Measurements from ENCODE around the gene GNA12.

The GNA12 gene

DNA sequence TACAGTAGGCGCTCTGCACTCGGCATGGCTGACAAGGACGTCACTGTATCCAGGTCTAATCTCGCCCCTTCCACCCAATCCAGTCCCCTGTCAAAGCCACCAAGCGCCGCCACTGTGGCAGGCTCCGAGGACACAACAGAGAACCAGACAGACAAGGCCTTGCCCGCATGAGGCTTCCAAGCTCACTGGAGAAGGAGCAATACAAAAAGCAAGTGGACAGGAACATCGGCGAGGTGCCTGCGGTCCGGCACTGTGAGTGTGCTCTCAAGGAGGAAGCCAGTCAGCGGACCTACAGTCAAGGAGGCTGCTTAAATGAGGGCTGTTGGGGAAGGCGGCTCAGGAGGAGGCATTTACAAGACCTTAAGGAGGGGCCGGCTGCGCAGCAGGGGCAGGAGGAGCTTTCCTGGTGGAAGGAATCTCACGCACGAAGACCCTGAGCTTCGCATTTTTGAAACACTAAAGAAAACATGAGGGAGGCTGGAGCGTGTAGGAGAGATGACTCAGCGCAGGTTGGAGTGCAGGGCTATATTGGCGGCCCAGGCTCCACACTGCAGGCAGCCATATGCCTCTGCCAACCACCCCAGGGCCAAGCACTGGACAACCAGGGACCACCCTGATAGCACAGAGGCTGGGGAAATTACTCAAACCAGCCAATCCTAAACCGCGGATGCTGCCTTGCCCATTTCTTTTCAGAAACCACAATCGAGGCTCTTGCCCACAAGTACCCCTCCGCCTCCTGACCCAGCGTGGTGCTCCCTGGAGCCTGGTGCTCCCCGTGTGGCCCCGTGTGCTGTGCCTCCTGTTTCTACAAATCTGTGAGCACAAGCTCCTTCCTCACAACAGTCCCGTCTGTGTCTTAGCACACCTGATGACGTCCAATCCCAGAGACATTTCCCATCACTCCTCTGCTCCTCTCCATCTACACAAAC lies 28.9 kb downstream of the GNA12 start:
- no peak for DNase-seq

DNA sequence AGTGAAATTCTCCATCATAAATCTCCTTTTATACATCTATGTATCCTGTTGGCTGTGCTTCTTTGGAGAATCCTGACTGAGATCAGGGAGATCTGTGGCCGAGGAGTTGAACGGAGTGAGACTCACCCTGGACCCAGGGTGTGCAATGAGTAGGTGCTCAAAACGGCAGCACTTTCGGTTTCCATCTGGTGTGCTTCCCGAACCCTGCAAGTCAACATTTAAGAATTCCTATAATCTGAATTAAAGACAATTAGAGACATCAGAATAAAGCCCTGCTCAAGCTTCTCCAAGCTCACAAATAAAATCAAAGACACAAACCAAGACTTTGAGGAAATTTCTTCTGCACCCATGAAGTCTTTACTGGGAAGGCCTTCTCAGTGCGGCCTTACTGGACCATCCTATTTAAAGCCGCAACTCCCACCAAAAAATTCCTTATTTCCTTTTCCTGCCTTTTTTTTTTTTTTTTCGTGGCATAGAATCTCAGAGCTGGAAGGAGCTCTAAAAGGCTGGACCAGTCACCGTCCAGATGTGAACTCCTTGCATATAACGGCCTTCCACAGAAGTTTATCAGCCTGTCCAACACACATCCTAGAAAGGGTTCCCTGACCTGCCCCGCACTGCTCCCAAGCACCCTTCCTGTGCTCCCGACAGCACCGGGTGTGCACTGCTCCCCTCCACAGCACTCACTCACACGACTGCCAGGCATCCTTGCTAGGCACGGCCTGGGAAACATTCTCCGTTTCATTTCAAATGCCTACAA lies 29.7 kb downstream of the GNA12 start:
- DNase-seq: no peak

DNA sequence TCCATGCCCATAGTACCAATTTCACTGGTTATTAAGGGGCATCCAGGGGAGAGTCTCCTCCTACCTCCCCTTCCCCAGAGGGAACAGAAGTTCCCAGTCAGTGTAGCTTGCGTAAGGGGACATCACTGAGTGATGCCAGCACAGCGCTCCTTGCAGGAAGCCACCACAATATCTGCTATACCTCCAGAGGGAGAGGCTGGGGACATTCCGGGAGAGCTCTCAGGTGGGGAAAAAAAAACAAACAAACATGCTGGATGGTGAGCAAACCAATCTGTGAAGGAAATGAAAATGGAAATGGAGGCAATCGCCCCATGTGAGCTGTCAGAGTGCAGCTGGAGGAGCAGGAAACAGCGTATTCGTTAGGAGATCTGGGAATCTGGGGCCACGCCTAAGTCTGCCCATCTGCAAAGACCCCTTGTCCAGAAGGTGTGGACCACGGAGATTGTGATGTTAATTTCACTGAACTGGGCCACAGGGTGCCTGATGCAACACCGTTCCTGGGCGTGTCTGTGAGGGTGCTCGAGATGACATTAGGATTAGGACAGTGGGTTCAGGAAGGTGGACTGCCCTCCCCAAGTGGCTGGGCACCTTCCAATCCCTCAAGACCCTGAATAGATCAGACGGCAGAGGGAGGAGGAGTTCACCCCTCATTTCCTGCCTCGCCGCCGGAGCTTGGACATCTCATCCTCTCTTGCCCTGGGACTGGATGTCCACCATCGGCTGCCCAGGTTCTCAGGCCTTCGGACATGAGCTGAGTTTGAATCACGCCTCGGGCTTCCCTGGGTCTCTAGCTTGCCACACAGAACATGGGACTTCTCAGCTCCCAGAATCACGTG lies 30.5 kb downstream of the GNA12 start:
- DNase-seq: no peak

DNA sequence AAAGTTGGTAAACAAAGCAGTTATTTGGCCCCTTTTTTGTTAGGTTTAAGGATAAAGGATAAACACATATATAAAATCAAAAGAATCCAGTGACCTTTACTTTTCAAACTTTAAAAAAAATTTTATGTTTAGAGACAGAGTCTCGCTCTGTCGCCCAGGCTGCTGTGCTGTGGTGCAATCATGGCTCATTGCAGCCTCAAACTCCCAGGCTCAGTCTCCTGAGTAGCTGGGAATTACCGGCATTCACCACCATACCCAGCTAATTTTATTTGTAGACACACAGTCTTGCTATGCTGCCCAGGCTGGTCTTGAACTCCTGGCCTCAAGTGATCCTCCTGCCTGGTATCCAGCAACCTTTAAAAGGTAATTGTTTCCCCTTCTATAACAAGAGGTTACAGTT lies 31.3 kb downstream of the GNA12 start:
- no peak for DNase-seq

DNA sequence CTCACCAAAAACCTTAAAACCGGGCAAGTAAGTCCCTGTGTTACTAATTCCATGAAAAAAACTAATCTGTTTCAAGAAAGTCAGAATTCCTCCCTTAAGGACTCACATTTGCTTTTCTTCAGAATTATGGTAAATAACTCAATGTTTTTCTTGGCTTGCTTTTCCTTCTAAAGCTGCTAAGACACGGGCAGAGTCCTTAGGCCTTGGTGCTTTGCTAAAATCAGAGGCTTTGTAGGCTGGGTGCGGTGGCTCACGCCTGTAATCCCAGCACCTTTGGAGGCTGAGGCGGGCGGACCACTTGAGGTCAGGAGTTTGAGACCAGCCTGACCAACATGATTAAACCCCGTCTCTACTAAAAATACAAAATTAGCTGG lies 32.0 kb downstream of the GNA12 start:
- DNase-seq: no peak

DNA sequence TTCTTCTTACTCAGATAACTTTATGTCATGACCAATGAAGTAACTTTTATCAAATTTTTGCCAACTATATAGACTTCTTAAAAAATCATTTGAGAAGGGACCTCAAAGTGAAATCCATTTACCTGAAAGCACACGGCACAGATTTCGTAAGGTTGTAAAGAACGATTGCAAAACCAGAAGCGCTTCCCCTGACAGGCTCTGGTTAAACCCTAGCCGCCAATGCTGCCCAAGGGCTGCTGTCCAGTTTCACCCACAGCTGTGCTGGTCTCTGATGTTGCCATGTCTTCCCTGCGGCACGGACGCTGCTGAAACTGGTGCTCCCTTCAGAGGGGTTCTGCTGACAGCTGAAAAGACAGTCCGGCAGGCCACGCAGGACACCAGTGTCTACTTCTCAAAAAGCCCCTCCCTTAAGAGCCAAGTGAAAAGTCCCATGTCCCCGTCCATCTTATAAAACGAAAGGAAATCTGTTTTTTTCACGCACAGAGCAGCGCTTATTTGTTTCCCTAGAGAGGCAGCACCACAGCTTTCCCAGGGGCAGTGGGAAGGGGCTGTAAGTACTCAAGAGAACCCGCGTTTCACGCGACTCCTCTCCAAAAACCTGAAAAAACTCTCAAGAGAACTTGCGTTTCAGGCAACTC lies 32.5 kb downstream of the GNA12 start:
- no peak for DNase-seq

DNA sequence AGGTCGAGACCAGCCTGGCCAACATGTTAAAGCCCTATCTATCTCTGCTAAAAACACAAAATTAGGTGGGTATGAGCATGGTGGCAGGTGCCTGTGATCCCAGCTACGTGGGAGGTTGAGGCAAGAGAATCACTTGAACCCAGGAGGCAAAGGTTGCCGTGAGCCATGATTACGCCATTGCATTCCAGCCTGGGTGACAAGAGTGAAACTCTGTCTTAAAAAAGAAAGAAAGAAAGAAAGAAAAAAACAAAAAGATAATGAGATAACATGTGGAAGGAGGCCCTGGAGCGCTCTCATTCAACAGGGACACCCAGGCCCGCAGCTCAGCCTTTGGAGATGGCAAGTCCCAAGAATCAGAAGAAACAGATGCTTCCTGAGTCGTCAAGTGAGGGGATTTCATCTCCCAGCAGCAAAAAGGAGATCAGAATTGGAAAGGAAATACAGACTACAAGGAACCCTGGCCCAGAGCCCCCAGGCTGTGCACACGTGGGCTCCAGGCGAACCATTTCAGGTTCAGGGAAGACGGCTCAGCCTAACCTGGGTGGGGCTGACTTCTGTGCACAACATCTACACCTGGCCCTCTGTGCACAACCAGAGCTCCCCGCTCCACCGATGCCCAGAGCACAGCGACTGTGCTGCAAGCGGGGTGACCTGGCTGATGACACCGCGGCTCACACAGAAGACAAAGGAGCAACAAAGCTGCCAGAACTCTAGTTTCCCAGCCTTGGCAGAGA lies 33.3 kb downstream of the GNA12 start:
- DNase-seq: no peak

DNA sequence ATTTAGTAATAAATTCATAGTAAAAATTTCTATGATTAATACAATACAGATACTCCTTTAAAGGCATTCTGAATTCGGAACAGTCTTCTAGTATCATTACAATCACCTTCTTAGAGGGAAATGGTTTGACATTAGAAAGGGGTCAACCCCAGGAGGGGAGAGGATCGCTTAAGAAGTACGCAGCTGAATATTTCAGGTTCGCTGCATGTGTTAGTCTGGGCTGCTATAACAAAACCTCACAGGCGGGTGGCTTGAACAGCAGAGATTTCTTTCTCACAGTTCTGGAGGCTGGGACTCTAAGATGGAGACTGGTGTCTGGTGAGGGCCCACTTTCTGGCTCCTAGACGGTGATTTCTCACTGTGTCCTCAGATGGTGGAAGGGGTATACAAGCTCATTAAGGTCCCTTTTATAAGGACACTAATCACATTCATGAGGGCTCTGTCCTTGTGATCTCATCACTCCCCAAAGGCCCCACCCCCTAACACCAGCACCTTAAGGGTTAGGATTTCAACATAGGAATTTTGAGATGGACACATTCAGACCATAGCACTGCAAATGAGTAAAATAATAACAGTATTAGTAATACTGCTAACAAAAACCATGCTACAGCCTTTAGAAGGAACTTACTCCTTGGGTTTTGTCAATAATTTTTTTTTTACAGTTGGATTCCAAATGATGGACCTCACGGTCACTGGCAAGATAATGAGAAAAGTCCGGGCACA lies 34.0 kb downstream of the GNA12 start:
- DNase-seq: no peak

DNA sequence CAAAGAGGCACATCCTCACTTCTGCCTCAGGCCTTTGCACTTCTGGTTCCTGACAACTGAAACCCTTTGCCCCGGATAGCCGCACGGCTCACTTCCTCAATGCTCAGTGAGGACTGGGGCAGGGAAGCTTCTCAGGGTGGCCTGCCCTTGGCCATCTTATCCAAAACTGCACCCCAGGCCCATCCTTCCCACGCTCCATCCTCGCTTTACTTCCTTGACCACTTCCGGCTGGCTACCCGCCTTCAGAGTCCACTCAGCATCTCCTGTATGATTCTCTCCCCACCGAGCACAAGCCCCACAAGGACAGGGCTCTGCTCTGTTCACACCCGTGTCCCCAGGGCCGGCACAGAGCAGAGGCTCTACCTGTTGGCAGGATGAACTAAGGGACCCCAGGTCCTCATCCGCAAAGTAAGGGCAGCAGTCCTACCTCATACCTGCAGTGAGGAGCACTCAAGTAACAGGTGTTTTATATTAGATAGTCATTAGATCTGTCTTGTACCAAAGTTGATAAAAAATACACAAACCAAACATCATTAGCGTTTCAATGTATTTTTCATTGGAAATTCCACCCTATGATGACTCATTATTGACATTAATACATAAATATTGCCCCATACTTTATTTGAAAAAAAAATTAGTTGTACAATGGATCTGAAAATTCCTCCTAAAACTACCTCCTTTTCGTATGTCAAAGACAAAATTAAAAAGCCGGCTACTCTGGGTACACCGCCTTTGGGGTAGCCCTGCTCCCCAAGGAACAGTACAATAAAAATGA lies 35.0 kb downstream of the GNA12 start:
- no peak for DNase-seq

DNA sequence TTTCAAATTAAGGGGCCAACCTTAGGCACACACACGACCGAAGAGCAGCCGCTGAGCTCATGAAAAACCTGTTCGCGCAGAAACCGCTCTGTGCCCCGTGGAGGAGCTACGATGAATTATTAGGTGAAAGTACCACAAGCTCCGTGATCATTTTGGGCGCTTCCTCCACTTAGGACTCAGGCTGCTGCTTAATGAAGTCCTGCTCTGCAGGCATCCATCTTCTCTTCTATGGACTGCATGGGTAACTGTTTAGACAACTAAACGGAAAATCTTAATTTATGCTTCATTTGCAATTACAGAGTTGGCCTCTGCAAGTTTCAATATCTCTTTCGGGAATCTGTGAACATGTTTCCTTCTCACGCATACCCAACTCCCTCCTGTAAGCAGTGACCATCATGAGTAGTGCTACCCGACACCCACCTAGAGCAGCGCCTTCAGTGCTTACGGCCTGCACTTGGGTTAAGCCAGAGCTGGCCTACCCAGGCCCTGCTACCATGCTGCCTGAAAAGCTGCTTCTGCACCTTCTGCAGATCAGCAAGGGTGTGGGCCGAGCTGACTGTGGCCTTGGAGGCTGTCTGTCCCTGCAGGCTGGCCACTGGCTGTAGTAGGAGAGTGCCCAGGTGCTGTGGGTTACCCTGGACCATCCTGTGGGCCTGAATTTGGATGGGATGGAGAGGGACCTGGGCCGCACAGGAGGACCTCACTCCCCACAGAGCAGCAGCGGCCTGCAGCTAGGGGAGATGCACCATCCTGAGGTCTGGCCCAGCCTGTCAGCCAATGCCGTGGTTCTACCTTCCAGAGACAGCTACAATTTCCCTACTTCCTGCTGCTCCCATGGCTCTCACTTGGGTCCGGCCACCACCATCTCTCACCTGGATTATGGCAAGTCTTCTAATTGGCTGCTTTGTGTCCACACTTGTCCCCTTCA lies 36.0 kb downstream of the GNA12 start:
- DNase-seq: peak; percentile 75

DNA sequence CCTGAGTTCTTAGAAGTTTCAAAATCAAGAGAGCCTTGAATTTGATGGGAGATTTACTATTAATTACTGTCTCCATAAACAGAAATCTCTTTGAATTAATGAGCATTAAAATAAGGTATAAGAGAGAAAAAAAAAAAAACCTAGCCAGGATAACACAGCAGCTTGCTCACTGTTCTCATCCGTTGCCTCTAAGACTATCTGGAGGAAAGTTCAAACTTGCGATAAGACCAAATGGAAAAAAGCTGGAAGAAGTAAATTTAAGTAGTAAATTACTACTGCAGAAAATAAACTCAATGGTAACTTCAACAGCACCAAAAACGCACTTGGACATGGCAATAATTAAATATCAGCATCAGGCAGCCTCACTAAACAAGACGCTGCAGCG lies 36.7 kb downstream of the GNA12 start:
- no peak for DNase-seq

DNA sequence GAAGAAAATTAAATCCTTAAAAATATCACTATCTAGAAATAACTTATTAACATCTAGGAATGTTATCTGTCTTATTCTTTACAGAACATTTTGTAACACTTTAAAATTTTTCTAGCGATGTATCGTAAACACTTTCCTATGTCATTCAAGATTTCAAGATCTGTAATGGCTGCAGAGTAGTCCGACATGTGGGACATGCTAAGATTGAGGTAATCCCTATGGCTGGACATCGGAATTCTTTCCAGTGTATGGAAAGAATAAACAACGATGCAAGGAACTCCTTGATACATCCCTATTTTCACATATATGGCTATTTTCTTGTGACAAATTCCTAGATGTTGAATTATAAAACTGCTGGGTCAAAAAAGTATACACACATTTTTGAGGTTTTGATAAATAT lies 37.5 kb downstream of the GNA12 start:
- DNase-seq: no peak

DNA sequence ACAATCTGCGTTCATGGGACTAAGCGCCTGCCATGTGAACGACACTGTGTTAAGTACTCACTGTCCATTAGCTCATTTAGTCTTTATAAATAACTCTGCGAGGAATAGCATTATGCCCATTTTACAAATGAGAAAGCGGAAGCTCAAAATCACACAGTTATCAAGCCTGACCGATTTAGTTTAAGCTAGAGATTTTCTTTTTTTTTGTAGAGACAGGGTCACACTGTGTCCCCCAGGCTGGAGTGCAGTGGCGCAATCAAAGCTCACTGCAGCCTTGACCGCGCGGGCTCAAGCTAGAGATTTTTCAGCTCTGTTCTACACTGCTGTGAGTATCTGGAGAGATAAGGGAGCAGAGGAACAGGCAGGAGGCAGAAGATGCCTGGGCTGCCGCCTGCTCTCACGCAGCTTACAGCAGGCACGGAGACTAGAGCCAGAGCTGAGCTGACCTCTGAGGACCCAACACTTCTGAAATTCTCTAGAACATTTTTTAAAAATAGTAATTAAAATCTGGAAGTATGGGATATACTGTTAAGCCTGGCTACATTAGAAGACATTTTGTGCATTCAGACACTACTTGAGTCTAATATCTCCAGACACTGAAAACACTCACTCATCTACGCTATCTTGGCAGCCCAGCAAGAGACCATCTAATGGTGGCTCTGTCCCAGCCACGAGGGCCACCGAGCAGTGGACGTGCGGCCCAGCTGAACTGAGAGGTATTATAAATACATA lies 38.7 kb downstream of the GNA12 start:
- DNase-seq: no peak

DNA sequence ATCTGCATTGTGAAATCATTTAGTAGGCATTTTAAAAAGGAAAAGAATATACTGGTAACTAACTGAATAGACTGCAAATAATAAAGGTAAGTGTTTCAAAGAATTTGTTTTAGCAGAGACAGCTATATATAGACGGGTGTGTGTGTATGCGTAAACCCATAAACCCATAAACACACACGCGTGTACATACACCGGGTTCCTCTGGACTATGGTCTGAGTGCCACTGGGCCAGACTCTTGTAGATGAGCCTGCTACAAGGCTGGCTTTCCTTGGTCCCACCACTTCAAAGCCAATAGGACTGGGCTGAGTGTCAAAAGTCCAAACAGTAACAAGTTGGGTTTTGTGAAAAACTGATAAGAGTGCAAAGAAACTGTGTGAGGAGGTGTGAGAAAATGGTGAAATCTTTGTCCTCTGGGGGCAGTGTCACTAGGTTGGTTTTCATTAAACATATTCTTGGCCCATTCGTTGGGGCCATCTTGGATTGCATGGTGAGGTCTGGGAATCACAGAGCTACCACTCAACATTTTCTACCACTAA lies 39.8 kb downstream of the GNA12 start:
- no peak for DNase-seq

DNA sequence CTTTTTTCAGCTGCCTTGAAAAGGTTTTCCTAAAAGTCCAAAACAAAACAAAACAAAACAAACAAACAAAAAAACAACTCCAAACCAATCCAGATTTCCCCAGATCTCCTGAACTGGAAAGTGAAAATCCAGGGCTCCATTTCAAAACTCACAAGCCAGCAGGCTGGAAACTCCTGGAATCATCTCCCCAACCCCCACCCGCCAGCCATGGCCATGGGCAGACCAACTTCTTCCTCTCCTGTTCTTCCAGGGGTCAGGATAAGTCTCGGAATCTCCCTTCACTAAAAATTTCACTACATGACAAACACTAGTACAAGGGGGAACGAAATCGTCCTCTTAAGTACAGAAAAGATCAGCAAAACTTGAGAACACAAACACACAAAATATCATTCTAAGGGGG lies 40.4 kb downstream of the GNA12 start:
- DNase-seq: no peak

DNA sequence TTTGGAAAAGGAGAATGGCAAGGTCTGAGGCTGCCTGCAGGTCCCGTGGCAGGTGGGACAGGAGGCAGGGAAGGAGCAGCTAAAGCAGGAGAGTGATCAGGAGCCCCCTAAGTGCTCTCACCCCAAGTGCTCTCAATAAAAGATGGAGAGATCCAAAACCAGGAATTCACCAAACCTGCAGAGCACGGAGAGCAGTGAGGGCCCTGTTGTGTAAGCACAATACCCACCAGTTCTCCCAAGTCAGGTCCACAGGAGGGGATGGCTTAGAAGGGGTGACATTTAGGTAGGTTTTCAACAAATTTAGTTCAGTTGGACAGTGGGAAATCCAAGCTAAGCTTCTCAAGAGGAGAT lies 40.8 kb downstream of the GNA12 start:
- peak; percentile 73 for DNase-seq

DNA sequence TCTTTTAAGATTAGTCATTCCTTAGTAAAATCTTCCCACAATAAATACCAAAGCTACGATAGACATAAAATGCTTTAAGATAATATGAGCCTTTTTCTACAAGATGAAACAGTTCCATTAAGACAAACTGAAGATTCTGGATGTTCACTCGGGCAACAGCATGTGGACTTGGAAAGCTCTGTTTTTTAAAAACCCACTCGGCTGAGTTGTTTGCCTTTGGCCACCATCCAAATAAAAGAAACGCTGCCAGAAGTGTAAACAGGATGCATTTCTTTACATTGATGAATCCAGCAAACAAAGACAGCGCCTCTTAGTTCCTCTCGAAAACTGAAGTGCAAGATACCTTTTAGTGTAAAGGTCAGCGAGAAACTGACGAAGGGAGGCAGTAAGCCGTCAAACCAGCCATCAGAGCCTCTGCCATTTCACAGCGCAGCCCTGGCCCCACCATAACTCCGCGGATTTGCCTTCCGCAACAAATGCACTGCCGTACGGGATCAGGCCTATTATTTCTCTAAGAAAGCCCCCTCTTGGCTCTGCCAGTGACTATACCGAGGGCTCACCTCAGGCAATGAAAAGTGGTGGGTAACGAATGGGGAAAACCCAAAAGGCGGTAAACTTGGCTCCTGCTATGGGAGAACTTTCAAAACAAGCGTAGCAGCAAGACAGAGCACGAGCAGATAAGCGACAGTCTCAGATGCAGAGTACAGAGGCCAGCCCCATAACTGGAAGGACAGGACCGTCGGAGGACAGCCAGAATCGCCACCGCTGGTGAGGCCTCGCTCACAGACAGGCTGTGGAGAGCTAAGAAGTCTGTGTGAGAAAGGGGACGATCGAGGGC lies 41.4 kb downstream of the GNA12 start:
- DNase-seq: peak; percentile 76

DNA sequence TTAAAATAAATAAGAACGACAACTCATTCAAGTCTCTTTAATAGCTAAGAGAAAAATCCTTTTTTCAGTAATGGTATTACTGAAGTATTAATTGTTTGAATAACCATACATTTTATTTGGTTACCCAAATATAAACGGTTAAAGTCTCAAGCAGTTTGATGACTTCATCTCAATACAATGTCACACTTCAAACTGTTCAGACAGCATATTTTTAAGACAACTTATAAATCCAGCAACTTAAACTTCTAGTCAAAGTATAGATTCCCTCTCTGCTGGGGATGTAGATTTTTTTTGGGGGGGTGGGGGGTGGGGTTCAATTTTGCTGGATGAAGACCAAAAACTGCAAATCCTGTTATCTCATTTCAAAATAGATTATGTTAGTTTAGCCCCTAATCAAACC lies 42.0 kb downstream of the GNA12 start:
- DNase-seq: no peak
